Osteoblast (primary cell): ENCODE measurements around the gene MAEL. TPM values are rescaled to one million over a fixed set of nuclear protein-coding genes. Genes with fewer than 3 reads are reported as not detected.

ENCODE experiments used
- DNase-seq: peaks from one replicate; pipeline ENCODE4 v3.0.0; 2011; ENCODE audit warnings: low spot score, mixed read lengths; ENCODE audit not compliant: insufficient read length; ENCODE audit errors: missing footprints
- H2AFZ ChIP-seq: 2 replicates; pipeline ENCODE4 v1.6.0; 2011; ENCODE audit warnings: mild to moderate bottlenecking, low read length
- H3K27ac ChIP-seq: 2 replicates; pipeline ENCODE4 v1.5.1; 2011; ENCODE audit warnings: mild to moderate bottlenecking, low read depth, low read length, moderate library complexity
- H3K27me3 ChIP-seq: 2 replicates; pipeline ENCODE4 v1.6.0; 2012; ENCODE audit warnings: mild to moderate bottlenecking, control low read depth, inconsistent platforms, low read length, moderate library complexity; ENCODE audit not compliant: insufficient read depth
- H3K36me3 ChIP-seq: 2 replicates; pipeline ENCODE4 v1.5.1; 2011; ENCODE audit warnings: mild to moderate bottlenecking, low read length, control low read depth, moderate library complexity; ENCODE audit not compliant: insufficient read depth
- H3K4me1 ChIP-seq: 2 replicates; pipeline ENCODE4 v1.5.1; 2011; ENCODE audit warnings: mild to moderate bottlenecking, low read length, control low read depth, moderate library complexity; ENCODE audit not compliant: insufficient read depth
- H3K4me2 ChIP-seq: 2 replicates; pipeline ENCODE4 v1.6.0; 2011; ENCODE audit warnings: mild to moderate bottlenecking, low read length; ENCODE audit not compliant: insufficient read depth
- H3K4me3 ChIP-seq: fragments of 200-600 bp; sonication (generic); 3 replicates; pipeline ENCODE4 v1.5.1; 2012; ENCODE audit warnings: mild to moderate bottlenecking, low read length, inconsistent platforms; ENCODE audit not compliant: insufficient read depth
- H3K79me2 ChIP-seq: 2 replicates; pipeline ENCODE4 v1.6.0; 2012; ENCODE audit warnings: mild to moderate bottlenecking, low read length, control low read depth, inconsistent platforms; ENCODE audit not compliant: insufficient read depth
- H3K9me3 ChIP-seq: 2 replicates; pipeline ENCODE4 v1.5.1; 2011; ENCODE audit warnings: low read depth, low read length, control low read depth
- H4K20me1 ChIP-seq: 2 replicates; pipeline ENCODE4 v1.6.0; 2012; ENCODE audit warnings: mild to moderate bottlenecking, low read length, control low read depth; ENCODE audit not compliant: insufficient read depth
- CTCF ChIP-seq: IDR thresholded peaks from 2 replicates; pipeline ENCODE4 v1.5.1; 2011; ENCODE audit warnings: mild to moderate bottlenecking, low read depth, low read length, moderate library complexity; ENCODE audit errors: extremely low read depth
- total RNA-seq: library from RNA; depleted of rRNA; stranded (reverse); fragments of >200 nt; gene quantifications from 2 replicates; pipeline ENCODE4 v1.2.3, GENCODE V29; 2012

MAEL gene
- total RNA-seq, 1 donor: not detected

- DNase-seq: no peak
- Histone ChIP-seq H3K36me3 (no peaks in the 10 kb centered on the region), H2AFZ (no peak overlapping the region), H3K4me1 (no peaks in the 10 kb centered on the region), H4K20me1 (no peaks in the 10 kb centered on the region), H3K79me2 (no peaks in the 10 kb centered on the region), H3K9me3 (no peaks in the 10 kb centered on the region), H3K4me3 (no peak overlapping the region), H3K27me3 (no peaks in the 10 kb centered on the region), H3K27ac (no peak overlapping the region), H3K4me2 (no peak overlapping the region)
- no peak for TF ChIP-seq CTCF
Measured at GRCh38 chr1:167011560-167012191, 22.6 kb downstream of the MAEL start.

GRCh38 chr1:167012570-167012969 lies 23.5 kb downstream of the MAEL start:
- DNase-seq: peak; percentile 32
- H3K4me2 ChIP-seq: no peak overlapping the region
- no peak overlapping the region for H2AFZ ChIP-seq
- no peak for TF ChIP-seq CTCF
- no peaks in the 10 kb centered on the region for H3K36me3 ChIP-seq
- H3K4me1 ChIP-seq: no peaks in the 10 kb centered on the region
- H3K4me3 ChIP-seq: no peak overlapping the region
- no peaks in the 10 kb centered on the region for H3K27me3 ChIP-seq
- H4K20me1 ChIP-seq: no peaks in the 10 kb centered on the region
- H3K27ac ChIP-seq: no peak overlapping the region
- no peaks in the 10 kb centered on the region for H3K79me2 ChIP-seq
- no peaks in the 10 kb centered on the region for H3K9me3 ChIP-seq

- no peak for TF ChIP-seq CTCF
- Histone ChIP-seq H3K27ac (no peak overlapping the region), H3K36me3 (no peaks in the 10 kb centered on the region), H3K4me3 (no peak overlapping the region), H2AFZ (no peak overlapping the region), H3K4me1 (no peaks in the 10 kb centered on the region), H3K4me2 (no peak overlapping the region), H3K9me3 (no peaks in the 10 kb centered on the region), H3K79me2 (no peaks in the 10 kb centered on the region), H3K27me3 (no peaks in the 10 kb centered on the region), H4K20me1 (no peaks in the 10 kb centered on the region)
- no peak for DNase-seq
Measured at GRCh38 chr1:167013108-167013929, 24.2 kb downstream of the MAEL start.

GRCh38 chr1:167016100-167016750 lies 27.1 kb downstream of the MAEL start:
- Histone ChIP-seq H3K27me3 (no peaks in the 10 kb centered on the region), H3K9me3 (no peaks in the 10 kb centered on the region), H3K79me2 (no peaks in the 10 kb centered on the region), H3K27ac (no peak overlapping the region), H4K20me1 (no peaks in the 10 kb centered on the region), H2AFZ (no peak overlapping the region), H3K4me3 (no peak overlapping the region), H3K4me1 (no peaks in the 10 kb centered on the region), H3K4me2 (no peak overlapping the region), H3K36me3 (no peaks in the 10 kb centered on the region)
- DNase-seq: no peak
- TF ChIP-seq CTCF: no peak
